Endothelial cell of umbilical vein (primary cell): ENCODE measurements around the gene METTL27.

ENCODE experiments used
- MYC ChIP-seq: IDR thresholded peaks from one replicate; pipeline ENCODE4 v1.6.1; 2011; ENCODE audit warnings: mild to moderate bottlenecking, low read depth, low read length
- TF ChIP-seq, protein P1 (sequence below), 2 donors: IDR thresholded peaks; 1 replicate in 1 of 2; 2 replicates in 1 of 2; pipeline ENCODE4 v1.5.1; 2011; ENCODE audit warnings: low read length in 2 of 2, mild to moderate bottlenecking in 2 of 2, moderate library complexity in 2 of 2, control low read depth in 1 of 2, inconsistent platforms in 1 of 2, low read depth in 1 of 2; ENCODE audit not compliant: insufficient read depth in 1 of 2; ENCODE audit errors: extremely low read depth in 1 of 2

DNA sequence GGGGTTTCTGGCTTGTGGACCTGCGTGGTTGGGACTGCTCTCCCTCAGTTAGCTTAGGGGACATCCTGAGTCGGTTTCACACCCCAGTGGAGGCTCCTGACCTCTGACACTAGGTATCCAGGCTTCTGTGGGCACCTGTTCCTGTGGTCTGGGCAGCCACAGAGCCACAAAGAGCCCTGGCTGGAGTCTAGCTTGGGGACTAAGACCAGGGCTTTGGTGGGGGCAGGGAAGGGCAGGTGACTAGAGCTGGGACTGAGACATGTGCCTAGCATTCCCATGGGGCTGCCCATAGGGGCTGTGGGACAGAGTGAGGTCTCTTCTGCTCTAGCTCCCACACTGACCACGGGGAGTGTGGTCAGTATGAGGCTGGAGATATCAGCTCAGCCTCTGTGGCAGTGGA lies 14.6 kb upstream of the METTL27 start:
- TF ChIP-seq, protein P1, sequence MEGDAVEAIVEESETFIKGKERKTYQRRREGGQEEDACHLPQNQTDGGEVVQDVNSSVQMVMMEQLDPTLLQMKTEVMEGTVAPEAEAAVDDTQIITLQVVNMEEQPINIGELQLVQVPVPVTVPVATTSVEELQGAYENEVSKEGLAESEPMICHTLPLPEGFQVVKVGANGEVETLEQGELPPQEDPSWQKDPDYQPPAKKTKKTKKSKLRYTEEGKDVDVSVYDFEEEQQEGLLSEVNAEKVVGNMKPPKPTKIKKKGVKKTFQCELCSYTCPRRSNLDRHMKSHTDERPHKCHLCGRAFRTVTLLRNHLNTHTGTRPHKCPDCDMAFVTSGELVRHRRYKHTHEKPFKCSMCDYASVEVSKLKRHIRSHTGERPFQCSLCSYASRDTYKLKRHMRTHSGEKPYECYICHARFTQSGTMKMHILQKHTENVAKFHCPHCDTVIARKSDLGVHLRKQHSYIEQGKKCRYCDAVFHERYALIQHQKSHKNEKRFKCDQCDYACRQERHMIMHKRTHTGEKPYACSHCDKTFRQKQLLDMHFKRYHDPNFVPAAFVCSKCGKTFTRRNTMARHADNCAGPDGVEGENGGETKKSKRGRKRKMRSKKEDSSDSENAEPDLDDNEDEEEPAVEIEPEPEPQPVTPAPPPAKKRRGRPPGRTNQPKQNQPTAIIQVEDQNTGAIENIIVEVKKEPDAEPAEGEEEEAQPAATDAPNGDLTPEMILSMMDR (IDR thresholded peaks at IDR 0.05; ENCODE audit: extremely low read depth in 1 of 2, insufficient read depth in 1 of 2, low read depth in 1 of 2, low read length in 2 of 2) = no peak
- TF ChIP-seq MYC = no peak
